Stimulated activated CD8-positive, alpha-beta memory T cell treated with anti-CD3 and anti-CD28 coated beads, Interleukin-4, amount 100 ng/mL, for 4 hours (primary cell): ENCODE results near the gene PIEZO2.

Experiments
- DNase-seq, 2 donors: peaks; one replicate each; pipeline ENCODE4 v3.0.0-alpha.2; 2020; ENCODE audit warnings: low read depth in 2 of 2, low spot score in 1 of 2

The PIEZO2 gene

GRCh38 chr18:10900435-10900834 lies 248.9 kb downstream of the PIEZO2 start:
- no peak for DNase-seq

DNA sequence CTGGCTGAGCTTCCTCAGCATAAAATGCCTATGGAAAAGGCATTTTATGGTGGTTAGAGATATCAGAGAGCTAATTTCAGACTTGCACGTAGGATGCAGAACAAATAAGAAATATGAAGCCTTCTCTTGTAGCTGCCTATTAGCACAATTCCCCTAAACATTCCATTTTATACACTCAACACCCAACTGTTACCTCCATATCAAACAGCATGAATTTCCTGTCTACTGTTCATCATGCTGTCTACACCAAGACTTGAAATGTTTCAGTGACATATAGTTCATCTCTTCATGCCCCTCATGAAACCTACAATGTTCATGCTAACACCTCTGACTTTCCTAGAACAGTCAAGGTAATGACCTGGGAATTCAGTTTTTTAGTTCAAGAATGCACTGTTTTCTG lies 249.9 kb downstream of the PIEZO2 start:
- no peak for DNase-seq

DNA sequence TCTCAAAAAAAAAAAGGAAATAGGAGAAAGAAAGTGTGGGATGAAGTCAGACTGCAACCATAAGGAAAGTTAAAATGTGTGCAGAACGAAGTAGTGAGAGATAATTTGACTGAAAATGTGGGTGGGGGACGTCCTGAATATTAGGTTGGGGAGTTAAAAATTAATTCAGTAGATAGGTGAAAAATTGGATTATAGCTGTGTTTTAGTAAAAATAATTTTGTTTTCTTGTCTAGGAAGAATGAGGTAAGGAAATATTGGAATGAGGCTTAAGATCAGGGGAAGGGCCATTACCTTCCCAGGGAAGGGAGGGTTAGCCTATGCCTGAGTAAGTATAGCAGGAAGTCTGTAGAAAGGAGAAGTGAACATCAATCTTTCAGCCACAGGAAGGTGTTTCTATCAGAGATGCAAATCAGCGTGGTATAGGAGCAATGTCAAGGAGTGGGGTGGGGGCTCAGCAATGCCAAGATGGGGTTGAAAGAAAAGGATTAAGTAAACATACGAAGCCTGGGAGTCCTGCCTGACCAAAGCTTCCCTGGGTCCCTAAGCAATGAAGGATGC lies 250.9 kb downstream of the PIEZO2 start:
- no peak for DNase-seq

DNA sequence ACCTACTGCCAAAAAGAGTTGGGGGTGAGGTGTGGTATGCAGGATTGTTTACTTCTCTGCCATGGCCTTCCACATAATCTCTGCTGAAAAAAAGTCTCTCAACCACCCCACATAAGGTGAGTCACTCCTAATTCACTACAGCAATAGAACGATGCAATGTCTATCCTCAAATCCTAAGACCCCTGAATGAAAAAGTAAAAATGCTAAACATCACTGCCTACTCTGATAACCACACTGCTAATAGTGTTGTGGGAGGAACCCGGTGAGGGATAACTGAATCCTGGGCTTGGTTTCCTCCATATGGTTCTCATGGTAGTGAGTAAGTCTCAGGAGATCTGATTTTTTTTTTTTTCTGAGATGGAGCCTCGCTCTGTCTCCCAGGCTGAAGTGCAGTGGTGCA lies 252.5 kb downstream of the PIEZO2 start:
- no peak for DNase-seq

DNA sequence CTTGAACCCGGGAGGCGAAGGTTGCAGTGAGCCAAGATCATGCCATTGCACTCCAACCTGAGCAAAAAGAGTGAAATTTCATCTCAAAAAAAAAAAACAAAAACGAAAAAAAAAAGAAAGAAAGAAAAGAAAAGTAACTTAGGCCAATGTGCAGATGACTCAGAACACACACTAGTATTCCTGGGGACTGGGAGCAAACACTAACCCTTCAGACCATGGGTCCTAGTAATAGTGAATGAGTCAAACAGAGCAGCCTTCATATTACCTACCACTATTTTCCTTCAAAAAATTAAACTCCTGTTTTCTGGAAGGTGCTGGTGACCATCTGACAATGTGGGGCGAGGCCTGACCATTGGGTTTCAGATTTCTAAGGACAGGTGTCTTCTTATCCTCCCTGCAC lies 253.4 kb downstream of the PIEZO2 start:
- no peak for DNase-seq

DNA sequence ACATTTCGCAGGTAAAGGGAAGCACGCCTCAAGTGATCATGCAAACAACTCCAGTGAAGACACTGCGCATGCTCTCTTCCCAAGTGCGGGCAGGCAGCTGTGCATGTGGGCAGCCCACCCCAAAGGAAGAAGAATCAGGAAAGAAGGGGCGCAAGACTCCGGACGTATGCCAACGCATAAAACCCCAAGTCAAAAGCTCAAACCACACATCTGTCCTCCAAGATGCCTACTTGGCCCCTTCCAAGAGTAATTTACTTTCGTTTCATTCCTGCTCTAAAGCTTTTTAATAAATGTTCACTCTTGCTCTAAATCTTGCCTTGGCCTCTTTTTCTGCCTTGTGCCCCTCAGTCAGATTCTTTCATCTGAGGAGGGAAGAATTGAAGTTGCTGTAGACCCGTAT lies 254.9 kb downstream of the PIEZO2 start:
- DNase-seq: no peak

GRCh38 chr18:10893761-10894160 lies 255.6 kb downstream of the PIEZO2 start:
- no peak for DNase-seq

DNA sequence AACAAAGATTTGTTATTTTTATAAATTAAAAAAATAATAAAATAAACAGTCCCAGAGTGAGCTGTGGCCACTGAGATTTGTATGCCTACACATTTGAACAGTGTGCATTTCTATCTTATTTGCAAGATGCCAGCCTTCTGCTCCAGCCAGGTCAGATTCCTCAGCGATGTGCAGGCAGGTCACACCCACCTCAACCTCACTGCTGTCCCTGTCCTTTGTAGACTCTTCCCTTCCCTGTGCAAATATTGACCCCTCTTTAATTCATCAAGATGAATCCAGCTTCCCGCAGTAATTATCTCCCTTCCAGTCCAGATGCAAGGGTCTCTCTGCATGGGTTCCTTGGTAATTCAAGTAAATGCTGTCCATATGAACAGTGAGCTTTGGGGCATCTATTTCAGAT lies 256.2 kb downstream of the PIEZO2 start:
- DNase-seq: no peak

DNA sequence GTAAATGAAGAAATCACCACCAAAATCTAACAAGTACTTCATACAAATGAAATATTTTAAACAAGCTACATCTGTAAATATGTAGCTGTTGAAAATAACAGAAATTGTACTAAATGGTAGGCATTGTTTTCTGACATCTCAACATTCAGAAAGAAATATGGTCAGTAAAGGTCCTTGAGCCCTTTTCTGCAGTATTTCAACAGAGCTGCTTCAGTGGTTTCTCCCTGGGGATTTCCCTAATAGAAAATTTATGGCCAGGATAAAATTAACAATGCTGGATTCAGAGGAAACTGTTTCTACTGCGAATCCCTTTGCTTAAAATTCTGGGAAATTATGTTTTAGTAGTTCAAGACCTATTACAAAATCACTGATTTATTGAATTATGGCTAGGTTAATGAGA lies 256.6 kb downstream of the PIEZO2 start:
- no peak for DNase-seq

DNA sequence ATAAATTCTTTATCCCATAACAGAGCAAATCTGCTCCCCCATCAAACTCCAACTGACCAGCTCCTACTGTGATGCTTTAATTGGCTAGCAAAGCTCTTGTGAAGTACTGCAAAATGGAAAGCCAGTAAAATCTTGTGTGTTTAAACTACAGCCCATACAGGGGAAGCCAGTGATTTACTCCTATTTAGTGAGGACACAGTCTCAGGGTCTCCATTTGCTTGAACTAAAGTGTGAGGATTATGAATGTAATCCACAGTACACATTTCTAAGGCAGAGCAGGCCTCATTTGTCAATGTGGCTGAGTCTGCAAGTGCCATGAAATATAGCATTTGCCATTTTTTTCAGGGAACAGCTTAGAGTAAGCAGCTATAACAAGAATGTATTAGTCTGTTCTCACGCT lies 259.3 kb downstream of the PIEZO2 start:
- no peak for DNase-seq

DNA sequence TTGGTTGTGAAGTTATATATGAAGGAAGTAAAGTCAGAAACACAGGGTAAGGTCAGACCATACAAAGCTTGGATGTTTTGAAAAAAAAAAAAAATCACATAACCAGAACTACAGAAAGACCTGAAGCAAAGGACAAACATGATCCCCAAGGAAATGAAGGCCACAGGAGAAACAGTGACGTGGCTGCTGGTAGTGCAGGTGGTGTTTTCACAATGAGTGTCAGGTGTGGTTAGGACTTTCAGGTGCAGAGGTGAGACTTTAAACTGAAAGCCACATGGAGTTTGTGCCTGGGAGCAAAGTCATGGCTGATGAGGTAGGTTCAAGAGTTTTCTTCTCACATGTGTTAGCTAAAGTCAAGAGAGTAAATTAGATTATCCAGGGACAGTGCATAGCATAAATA lies 270.7 kb downstream of the PIEZO2 start:
- no peak for DNase-seq

- DNase-seq: no peak
These were observed 271.4 kb downstream of the PIEZO2 start for GRCh38 chr18:10877987-10878386.

GRCh38 chr18:10875811-10876210 lies 273.6 kb downstream of the PIEZO2 start:
- no peak for DNase-seq

DNA sequence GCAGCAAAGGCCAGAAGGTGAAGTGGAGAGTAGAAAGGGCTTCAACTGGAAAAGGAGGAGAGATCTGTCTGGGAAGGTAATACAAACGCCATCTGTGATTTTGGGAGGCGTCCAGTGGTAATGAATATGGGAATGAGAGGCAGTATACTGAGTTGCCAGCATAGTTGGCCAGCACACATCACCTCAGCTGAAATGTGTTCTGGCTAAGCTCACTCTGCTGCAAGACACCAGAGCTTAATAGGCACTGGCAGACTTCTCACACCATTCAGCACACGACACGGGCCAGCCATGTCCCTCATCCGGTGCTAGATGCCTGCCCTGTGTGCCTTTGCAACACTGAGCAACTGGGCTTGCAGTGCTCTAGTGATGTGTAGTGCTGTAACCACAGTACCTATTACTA lies 277.1 kb downstream of the PIEZO2 start:
- no peak for DNase-seq

GRCh38 chr18:10864722-10865121 lies 284.6 kb downstream of the PIEZO2 start:
- DNase-seq: no peak

DNA sequence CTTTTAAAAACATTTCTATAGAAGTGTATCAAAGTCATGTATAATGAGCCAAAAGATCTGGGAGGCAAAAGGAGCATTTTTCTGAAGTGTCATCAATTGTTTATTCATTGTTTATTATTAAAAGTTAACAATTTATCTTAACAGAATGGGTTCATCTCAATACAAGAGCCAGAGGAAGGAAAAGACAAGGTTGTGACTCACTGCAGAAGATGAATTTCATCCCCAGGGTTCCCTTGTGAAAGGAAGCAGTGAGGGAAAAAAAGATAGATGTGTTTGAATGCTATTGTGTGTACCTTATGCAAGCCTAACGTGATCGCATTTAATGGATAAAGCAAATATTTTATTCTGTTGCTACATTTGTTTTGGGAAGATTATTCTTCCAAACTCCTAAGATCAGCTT lies 286.3 kb downstream of the PIEZO2 start:
- no peak for DNase-seq

GRCh38 chr18:10860928-10861327 lies 288.4 kb downstream of the PIEZO2 start:
- DNase-seq: no peak

- DNase-seq: no peak
These were observed 289.0 kb downstream of the PIEZO2 start for GRCh38 chr18:10860382-10860781.

GRCh38 chr18:10858477-10858876 lies 290.9 kb downstream of the PIEZO2 start:
- DNase-seq: no peak

GRCh38 chr18:10856132-10856531 lies 293.2 kb downstream of the PIEZO2 start:
- no peak for DNase-seq

- DNase-seq: no peak
These were observed 296.7 kb downstream of the PIEZO2 start for GRCh38 chr18:10852385-10853303.

- DNase-seq: no peak
These were observed 297.5 kb downstream of the PIEZO2 start for GRCh38 chr18:10851824-10852319.

GRCh38 chr18:10850840-10851239 lies 298.5 kb downstream of the PIEZO2 start:
- no peak for DNase-seq
